ENCODE measurements around the gene PPFIA1.
A peak's percentile ranks its signal among the peaks of the same experiment; 100 is the strongest.

The PPFIA1 gene

DNA sequence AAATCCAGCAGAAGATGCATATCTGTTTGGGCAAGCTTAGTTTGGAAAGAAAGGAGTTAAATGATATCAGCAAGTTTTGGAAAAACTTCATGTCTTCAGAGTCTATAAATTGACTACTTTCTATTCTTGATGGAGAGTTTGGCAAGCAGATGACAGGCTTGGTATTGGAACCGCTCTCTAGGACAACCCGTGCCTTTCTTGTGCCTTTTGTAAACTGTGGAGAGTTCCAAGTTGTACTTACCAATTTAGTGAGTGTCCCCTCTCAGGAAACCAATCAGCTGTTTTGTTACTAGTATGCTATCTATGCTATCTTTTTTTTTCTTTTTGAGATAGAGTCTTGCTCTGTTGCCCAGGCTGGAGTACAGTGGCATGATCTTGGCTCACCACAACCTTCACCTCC is 84.1 kb downstream of the PPFIA1 start:
- intact Hi-C loops (cut with DNase I; ENCODE audit: low total_unique reads): no loop called here
- TF ChIP-seq, protein P1, sequence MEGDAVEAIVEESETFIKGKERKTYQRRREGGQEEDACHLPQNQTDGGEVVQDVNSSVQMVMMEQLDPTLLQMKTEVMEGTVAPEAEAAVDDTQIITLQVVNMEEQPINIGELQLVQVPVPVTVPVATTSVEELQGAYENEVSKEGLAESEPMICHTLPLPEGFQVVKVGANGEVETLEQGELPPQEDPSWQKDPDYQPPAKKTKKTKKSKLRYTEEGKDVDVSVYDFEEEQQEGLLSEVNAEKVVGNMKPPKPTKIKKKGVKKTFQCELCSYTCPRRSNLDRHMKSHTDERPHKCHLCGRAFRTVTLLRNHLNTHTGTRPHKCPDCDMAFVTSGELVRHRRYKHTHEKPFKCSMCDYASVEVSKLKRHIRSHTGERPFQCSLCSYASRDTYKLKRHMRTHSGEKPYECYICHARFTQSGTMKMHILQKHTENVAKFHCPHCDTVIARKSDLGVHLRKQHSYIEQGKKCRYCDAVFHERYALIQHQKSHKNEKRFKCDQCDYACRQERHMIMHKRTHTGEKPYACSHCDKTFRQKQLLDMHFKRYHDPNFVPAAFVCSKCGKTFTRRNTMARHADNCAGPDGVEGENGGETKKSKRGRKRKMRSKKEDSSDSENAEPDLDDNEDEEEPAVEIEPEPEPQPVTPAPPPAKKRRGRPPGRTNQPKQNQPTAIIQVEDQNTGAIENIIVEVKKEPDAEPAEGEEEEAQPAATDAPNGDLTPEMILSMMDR (IDR thresholded peaks at IDR 0.05): no peak
- H3K27ac ChIP-seq: no peak overlapping the region
- no peaks in the 10 kb centered on the region for H3K27me3 ChIP-seq
- H3K36me3 ChIP-seq: peaks cover 27 to 70% (median 47%) of the 10 kb centered on the region in 3 donors
- H3K4me1 ChIP-seq: peaks cover 0 to 27% (median 5%) of the 10 kb centered on the region in 4 donors
- H3K4me3 ChIP-seq: no peak overlapping the region
- H3K9me3 ChIP-seq: no peaks in the 10 kb centered on the region
- no peak for DNase-seq

DNA sequence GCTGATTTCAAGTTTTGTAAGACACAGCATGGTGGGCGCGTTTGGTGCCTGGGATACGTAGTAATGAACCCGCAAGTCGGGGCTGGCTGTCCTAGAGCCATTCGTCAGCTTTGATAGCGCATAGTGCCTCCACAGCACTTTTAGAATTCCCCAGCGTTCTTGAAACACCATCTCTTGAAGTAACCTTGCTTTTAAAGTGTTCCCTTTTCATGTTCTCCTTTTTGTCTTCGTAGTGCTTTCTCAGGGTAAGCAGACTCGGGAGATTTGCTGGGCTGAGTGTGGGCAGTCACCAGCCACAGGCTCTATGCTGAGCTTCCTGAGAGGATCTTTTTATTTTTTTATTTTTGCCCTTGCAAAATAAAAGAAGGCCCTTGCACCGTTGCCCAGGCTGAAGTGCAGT is 88.3 kb downstream of the PPFIA1 start:
- H3K27ac ChIP-seq: peak overlapping the region in 1 of 2 donors; percentile 61
- peaks cover 0 to 45% (median 8%) of the 10 kb centered on the region in 4 donors for H3K4me1 ChIP-seq
- H3K36me3 ChIP-seq: peaks cover 32 to 78% (median 49%) of the 10 kb centered on the region in 3 donors
- no peak for DNase-seq
- H3K27me3 ChIP-seq: no peaks in the 10 kb centered on the region
- intact Hi-C loops (cut with DNase I; ENCODE audit: low total_unique reads): no loop called here
- no peak overlapping the region for H3K4me3 ChIP-seq
- TF ChIP-seq, protein P1 (IDR thresholded peaks at IDR 0.05): no peak
- no peaks in the 10 kb centered on the region for H3K9me3 ChIP-seq

DNA sequence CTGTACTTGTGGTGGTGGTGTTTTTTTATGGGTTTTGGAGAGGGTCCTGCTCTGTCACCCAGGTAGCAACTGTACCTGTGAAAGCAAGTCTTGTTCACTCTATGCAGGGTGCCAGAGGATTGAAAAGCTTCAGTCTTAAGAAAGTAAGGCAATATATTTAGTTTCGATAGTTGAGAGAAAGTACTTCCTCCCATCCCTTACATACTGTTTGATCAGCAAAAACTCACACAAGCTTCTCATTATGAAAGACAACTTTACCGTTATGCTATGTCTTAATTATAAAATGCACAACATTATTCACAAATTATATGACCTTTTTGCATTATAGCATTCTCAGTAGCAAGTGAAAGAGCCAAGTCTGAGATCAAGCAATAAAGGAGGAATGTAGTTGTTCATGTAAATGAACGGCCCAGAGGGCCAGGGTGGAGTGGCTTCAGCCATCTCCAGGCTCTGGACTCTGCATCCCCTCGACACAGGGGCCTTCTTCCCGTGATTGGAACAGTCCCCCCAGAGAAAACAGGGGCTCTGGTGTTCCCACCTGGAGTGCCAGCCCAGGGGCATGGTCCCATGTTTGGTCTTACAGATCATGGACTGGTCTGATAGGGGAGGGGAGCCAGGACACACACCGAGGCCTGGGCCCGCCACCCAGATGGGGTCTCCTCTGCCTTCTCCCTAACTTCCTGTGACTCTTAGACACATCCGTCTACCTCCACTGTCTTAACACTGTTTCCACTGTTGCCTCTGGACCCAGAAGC is 89.1 kb downstream of the PPFIA1 start:
- Histone ChIP-seq H3K4me3 (no peak overlapping the region), H3K4me1 (peaks cover 0 to 50% (median 16%) of the 10 kb centered on the region in 4 donors), H3K9me3 (no peaks in the 10 kb centered on the region), H3K36me3 (peaks cover 28 to 69% (median 41%) of the 10 kb centered on the region in 3 donors), H3K27ac (no peak overlapping the region), H3K27me3 (no peaks in the 10 kb centered on the region)
- TF ChIP-seq, protein P1 (IDR thresholded peaks at IDR 0.05): no peak
- intact Hi-C loops (cut with DNase I; ENCODE audit: low total_unique reads): no loop called here
- DNase-seq: no peak

DNA sequence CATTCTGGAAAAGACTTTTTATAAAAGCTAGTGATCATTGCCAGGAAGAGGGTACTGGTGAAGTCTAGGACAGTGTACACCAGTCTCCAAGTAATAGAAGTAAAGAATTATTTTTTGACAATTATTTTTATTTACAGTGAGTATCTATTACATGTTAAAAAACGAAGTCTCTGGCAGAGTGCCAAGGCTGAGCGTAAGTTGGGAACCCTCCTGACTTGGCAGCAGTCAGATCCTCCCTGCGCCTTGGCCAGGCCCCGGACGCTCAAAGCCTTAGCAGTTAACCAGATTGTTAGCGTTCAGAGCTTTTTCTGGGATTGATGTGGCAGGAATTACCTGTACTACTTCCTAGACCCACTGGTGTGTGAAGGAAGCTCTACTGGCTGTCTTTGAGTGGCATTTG is 89.7 kb downstream of the PPFIA1 start:
- no peaks in the 10 kb centered on the region for H3K27me3 ChIP-seq
- no peak overlapping the region for H3K27ac ChIP-seq
- H3K36me3 ChIP-seq: peaks cover 22 to 69% (median 35%) of the 10 kb centered on the region in 3 donors
- H3K4me3 ChIP-seq: no peak overlapping the region
- intact Hi-C loops (cut with DNase I; ENCODE audit: low total_unique reads): no loop called here
- TF ChIP-seq, protein P1 (IDR thresholded peaks at IDR 0.05): no peak
- H3K9me3 ChIP-seq: no peaks in the 10 kb centered on the region
- DNase-seq: no peak
- H3K4me1 ChIP-seq: peaks cover 0 to 55% (median 20%) of the 10 kb centered on the region in 4 donors

DNA sequence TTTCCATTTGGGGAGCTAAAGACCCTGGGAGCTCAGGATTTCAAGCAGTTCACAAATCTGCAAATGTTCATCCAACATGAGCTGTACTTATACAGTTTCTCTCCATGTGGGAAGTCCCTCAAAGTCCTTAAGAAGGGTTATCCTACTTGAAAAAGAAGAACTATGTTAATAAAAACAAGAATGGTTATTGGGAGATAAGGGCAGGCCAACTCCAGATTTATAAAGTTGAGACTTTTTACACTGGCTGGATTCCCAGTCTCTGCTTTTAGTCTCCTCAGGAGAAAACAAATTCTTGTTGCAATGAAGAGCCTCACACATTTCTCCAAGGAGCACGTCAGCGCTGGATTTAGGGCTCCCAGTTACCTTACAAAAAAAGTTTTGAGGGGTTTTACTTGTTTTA is 93.7 kb downstream of the PPFIA1 start:
- H3K4me1 ChIP-seq: peaks cover 0 to 40% (median 15%) of the 10 kb centered on the region in 4 donors
- peak overlapping the region; percentile 59 to 66 for H3K27ac ChIP-seq
- no peak overlapping the region for H3K4me3 ChIP-seq
- peaks cover 8 to 65% (median 23%) of the 10 kb centered on the region in 3 donors for H3K36me3 ChIP-seq
- H3K27me3 ChIP-seq: no peaks in the 10 kb centered on the region
- no peak for DNase-seq
- TF ChIP-seq, protein P1 (IDR thresholded peaks at IDR 0.05): no peak
- H3K9me3 ChIP-seq: no peaks in the 10 kb centered on the region
- intact Hi-C loops (cut with DNase I; ENCODE audit: low total_unique reads): no loop called here
